ENCODE data around the gene SLC25A23. TPM values are rescaled to one million over a fixed set of nuclear protein-coding genes. Genes with fewer than 3 reads are reported as not detected.

The SLC25A23 gene
- total RNA-seq, 1 donor from 2014 or later = 16.0 TPM

DNA sequence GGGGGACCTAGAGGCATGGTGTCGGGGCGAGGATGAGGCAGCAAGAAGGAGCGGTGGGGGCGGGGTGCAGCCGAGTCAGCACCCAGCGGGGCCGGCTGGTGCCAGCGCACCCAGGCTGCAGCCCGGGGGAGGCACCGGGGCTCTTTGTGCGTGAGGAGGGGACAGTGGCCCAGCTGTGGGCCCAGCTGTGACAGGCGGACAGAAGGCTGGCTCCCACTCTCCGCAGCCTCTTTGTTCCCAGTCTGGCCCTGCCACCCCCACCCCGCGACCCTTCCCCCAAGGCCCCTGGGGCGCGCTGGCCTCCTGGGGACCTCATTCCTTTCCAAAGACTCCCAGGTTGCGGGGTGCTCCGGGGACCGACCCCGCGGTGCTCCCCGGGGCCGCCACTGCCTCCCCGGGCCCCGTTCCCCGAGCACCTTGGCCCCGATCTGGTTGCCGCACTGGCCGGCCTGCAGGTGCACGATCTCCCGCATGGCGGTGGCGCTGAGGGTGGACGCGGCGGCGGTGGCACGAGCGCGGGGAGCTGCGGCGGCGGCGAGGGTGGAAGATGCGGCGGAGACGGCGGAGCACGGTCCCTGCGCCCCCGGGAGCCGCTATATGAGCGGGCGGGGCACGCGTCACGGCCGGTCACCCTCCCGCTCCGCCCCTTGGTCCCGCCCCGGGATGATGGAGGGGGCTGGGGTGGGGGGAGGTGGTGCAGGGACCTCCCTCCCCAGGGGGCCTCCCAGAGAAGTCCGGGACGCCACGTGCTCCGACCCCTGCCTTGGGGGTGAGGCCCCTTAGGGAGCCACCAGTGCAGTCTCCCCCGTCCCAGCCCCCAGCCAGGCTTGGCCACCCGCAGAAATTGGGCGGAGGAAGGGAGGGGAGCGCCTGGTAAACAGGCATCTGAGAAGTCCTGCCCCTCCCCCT is 42.4 kb upstream of the SLC25A23 start, which contains the start of gene TUBB4A:
Gene TUBB4A, minus strand, starts transcription at position 570 of the 909 bp plus-strand sequence. Its CDS starts 97 bp downstream, at position 473.
- Mint-ChIP-seq H3K36me3 (no peaks in the 10 kb centered on the region), H3K4me3 (peak within 1 kb of the TSS; percentile 82), H3K4me1 (peaks cover 5% of the 10 kb centered on the region), H3K27ac (peak within 1 kb of the TSS; percentile 28), H3K27me3 (ENCODE audit: insufficient read depth, low read depth) (peaks cover 36% of the 10 kb centered on the region), H3K9me3 (peaks cover 2% of the 10 kb centered on the region)
- H3K79me2 ChIP-seq (ENCODE audit: low read depth) = no peaks in the 10 kb centered on the region
- H3K36me3 ChIP-seq = no peaks in the 10 kb centered on the region
- TF ChIP-seq, protein P1, sequence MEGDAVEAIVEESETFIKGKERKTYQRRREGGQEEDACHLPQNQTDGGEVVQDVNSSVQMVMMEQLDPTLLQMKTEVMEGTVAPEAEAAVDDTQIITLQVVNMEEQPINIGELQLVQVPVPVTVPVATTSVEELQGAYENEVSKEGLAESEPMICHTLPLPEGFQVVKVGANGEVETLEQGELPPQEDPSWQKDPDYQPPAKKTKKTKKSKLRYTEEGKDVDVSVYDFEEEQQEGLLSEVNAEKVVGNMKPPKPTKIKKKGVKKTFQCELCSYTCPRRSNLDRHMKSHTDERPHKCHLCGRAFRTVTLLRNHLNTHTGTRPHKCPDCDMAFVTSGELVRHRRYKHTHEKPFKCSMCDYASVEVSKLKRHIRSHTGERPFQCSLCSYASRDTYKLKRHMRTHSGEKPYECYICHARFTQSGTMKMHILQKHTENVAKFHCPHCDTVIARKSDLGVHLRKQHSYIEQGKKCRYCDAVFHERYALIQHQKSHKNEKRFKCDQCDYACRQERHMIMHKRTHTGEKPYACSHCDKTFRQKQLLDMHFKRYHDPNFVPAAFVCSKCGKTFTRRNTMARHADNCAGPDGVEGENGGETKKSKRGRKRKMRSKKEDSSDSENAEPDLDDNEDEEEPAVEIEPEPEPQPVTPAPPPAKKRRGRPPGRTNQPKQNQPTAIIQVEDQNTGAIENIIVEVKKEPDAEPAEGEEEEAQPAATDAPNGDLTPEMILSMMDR (IDR thresholded peaks at IDR 0.05) = peak; percentile 22
- TF ChIP-seq EZH2phosphoT487 (IDR thresholded peaks at IDR 0.05) = peak; percentile 60
- TF ChIP-seq EZH2 (IDR thresholded peaks at IDR 0.05) = peak; percentile 60
- H3K27me3 ChIP-seq = peaks cover 27% of the 10 kb centered on the region
- no peaks in the 10 kb centered on the region for H3F3A ChIP-seq (ENCODE audit: low read depth)
- no peaks in the 10 kb centered on the region for H3K9me3 ChIP-seq (ENCODE audit: low read depth)
- no peak within 1 kb of the TSS for H3K27ac ChIP-seq
- peak within 1 kb of the TSS; percentile 95 for H3K4me3 ChIP-seq
- peak within 1 kb of the TSS; percentile 99 for H3K4me2 ChIP-seq
- no peak within 1 kb of the TSS for H3K9ac ChIP-seq
- DNase-seq (ENCODE audit: low spot score) = peak; percentile 56
- H4K20me1 ChIP-seq (ENCODE audit: low read depth) = no peaks in the 10 kb centered on the region
- peaks cover 7% of the 10 kb centered on the region for H3K4me1 ChIP-seq
- H2AFZ ChIP-seq (replicated peaks) = peak within 1 kb of the TSS; percentile 92

DNA sequence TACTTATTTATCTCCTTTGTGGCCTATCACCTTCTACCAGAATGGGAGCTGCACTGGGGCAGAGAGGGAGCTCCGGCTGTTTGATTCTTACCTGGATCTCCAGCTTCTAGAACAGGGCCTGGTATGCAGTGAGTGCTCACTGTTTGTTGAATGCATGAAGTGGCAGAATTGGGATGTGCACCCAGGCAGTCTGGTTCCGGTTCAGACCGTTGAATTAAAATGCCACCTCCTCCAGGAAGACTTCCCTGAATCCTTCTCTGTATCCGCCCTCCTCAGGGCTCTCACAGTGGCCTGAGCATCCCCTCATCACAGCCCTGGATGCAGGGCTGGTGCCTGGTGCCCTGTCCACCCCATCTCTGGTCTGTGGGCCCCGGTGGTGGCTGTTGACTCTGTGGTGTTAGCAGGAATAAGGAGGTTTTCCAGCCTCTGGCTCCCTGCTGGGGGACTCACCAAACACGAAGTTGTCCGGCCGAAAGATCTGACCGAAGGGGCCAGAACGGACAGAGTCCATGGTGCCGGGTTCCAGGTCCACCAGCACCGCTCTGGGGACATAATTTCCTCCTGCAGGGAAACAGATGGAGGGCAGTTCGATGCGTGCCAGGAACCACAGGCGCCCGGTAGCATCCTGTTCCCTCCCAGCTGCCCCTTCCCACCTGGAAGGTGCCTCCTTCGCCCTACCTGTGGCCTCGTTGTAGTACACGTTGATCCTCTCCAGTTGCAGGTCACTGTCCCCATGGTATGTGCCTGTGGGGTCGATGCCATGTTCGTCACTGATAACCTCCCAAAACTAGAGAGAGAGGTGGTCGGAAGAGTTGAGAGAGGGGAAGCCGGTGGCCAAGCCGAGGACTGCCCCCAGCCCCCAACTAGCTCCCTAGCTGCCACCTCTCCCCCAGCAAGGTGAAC is 41.5 kb upstream of the SLC25A23 start:
- no peaks in the 10 kb centered on the region for H3K36me3 Mint-ChIP-seq
- H3K36me3 ChIP-seq = no peaks in the 10 kb centered on the region
- H3K4me1 Mint-ChIP-seq = peaks cover 5% of the 10 kb centered on the region
- TF ChIP-seq EZH2 (IDR thresholded peaks at IDR 0.05) (no peak), EZH2phosphoT487 (IDR thresholded peaks at IDR 0.05) (no peak)
- TF ChIP-seq, protein P1 (IDR thresholded peaks at IDR 0.05) = no peak
- peak overlapping the region; percentile 82 for H3K4me3 Mint-ChIP-seq
- H3K27ac ChIP-seq = no peak overlapping the region
- peak overlapping the region; percentile 99 for H3K4me2 ChIP-seq
- H3K9ac ChIP-seq = no peak overlapping the region
- H3K27ac Mint-ChIP-seq = peak overlapping the region; percentile 28
- no peaks in the 10 kb centered on the region for H3K79me2 ChIP-seq (ENCODE audit: low read depth)
- peak overlapping the region; percentile 92 for H2AFZ ChIP-seq (replicated peaks)
- H3K27me3 ChIP-seq = peaks cover 27% of the 10 kb centered on the region
- H3K27me3 Mint-ChIP-seq (ENCODE audit: insufficient read depth, low read depth) = peaks cover 34% of the 10 kb centered on the region
- peaks cover 2% of the 10 kb centered on the region for H3K9me3 Mint-ChIP-seq
- DNase-seq (ENCODE audit: low spot score) = no peak
- H4K20me1 ChIP-seq (ENCODE audit: low read depth) = no peaks in the 10 kb centered on the region
- H3F3A ChIP-seq (ENCODE audit: low read depth) = no peaks in the 10 kb centered on the region
- H3K4me3 ChIP-seq = peak overlapping the region; percentile 95
- no peaks in the 10 kb centered on the region for H3K9me3 ChIP-seq (ENCODE audit: low read depth)
- peaks cover 7% of the 10 kb centered on the region for H3K4me1 ChIP-seq

DNA sequence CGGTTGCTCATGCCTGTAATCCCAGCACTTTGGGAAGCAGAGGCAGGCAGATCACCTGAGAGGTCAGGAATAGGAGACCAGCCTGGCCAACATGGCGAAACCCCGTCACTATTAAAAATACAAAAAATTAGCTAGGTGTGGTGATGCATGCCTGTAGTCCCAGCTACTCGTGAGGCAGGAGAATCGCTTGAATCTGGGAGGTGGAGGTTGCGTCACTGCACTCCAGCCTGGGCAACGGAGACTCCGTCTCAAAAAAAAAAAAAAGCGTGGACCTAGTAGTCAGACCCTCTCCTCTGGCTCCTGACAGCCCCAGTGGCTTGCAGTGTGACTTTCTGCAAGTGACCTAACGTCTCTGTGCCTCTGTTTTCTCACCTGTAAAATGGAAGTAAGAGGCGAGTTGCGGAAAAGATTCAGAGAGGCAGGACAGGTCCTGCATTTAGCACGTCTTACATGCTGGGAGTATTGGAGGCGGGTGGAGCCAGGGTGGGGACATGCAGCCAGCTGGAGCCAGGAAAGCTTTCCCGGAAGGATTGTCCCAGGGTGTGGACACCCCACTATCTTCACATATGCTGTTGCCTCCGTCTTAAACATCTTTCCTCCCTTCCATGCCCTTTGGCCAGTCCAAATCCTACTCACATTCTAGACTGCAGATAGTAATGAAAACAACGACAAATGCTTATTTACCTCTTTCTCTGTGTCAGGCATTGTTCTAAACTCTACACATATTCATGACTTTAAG is 39.6 kb upstream of the SLC25A23 start:
- Histone ChIP-seq H3K4me1 (peaks cover 7% of the 10 kb centered on the region), H3K4me2 (no peak overlapping the region), H3K27ac (no peak overlapping the region), H3K9ac (no peak overlapping the region), H3K27me3 (peaks cover 27% of the 10 kb centered on the region), H3F3A (ENCODE audit: low read depth) (no peaks in the 10 kb centered on the region), H3K4me3 (no peak overlapping the region), H2AFZ (replicated peaks) (no peak overlapping the region), H4K20me1 (ENCODE audit: low read depth) (no peaks in the 10 kb centered on the region), H3K9me3 (ENCODE audit: low read depth) (no peaks in the 10 kb centered on the region), H3K79me2 (ENCODE audit: low read depth) (no peaks in the 10 kb centered on the region), H3K36me3 (no peaks in the 10 kb centered on the region)
- TF ChIP-seq EZH2 (IDR thresholded peaks at IDR 0.05) = no peak
- TF ChIP-seq EZH2phosphoT487 (IDR thresholded peaks at IDR 0.05) = no peak
- TF ChIP-seq, protein P1 (IDR thresholded peaks at IDR 0.05) = no peak
- peaks cover 5% of the 10 kb centered on the region for H3K4me1 Mint-ChIP-seq
- H3K27ac Mint-ChIP-seq = no peak overlapping the region
- no peaks in the 10 kb centered on the region for H3K36me3 Mint-ChIP-seq
- H3K27me3 Mint-ChIP-seq (ENCODE audit: insufficient read depth, low read depth) = peaks cover 32% of the 10 kb centered on the region
- DNase-seq (ENCODE audit: low spot score) = no peak
- peaks cover 2% of the 10 kb centered on the region for H3K9me3 Mint-ChIP-seq
- no peak overlapping the region for H3K4me3 Mint-ChIP-seq
